A549 (cell line): ENCODE results near the gene TXNRD1.
A peak's percentile ranks its signal among the peaks of the same experiment; 100 is the strongest.

Experiments used
- CHD4 ChIP-seq: fragments of 200-600 bp; sonication (generic); IDR thresholded peaks from 2 replicates; pipeline ENCODE4 v1.6.1; 2016; ENCODE audit warnings: antibody characterized with exemption, mild to moderate bottlenecking, borderline replicate concordance
- FOSL2 ChIP-seq, 2 experiments: fragments of 450-650 bp in 1 of 2; fragments of >200 bp in 1 of 2; sonication (Bioruptor Twin) in 1 of 2; formaldehyde crosslinking; IDR thresholded peaks; 2 replicates each; pipeline versions ENCODE4 v1.5.0 to v1.6.1; 2016 to 2020; ENCODE audit warnings: mild to moderate bottlenecking in 1 of 2, moderate library complexity in 1 of 2
- HEYL ChIP-seq: fragments of 250-450 bp; sonication (Bioruptor Pico); IDR thresholded peaks from 2 replicates; pipeline ENCODE4 v1.8.0; 2021; ENCODE audit warnings: mild to moderate bottlenecking, moderate library complexity
- MAFK ChIP-seq: fragments of 450-650 bp; IDR thresholded peaks from 2 replicates; pipeline ENCODE4 v1.6.1; 2014; ENCODE audit not compliant: partially characterized antibody
- MAZ ChIP-seq: fragments of 150-350 bp; IDR thresholded peaks from 2 replicates; pipeline ENCODE4 v1.6.1; 2014; ENCODE audit warnings: antibody characterized with exemption, low read depth, low read length, borderline replicate concordance
- POLR2A ChIP-seq: IDR thresholded peaks from 2 replicates; pipeline ENCODE4 v1.6.1; 2012; ENCODE audit warnings: mild to moderate bottlenecking, low read length
- POLR2AphosphoS2 ChIP-seq: conservative IDR thresholded peaks from 2 replicates; pipeline ENCODE4 v1.6.1; 2012; ENCODE audit warnings: low read length, improper control_type of control experiment, inconsistent platforms
- RAD21 ChIP-seq, 2 experiments: fragments of >200 bp in 1 of 2; sonication (Bioruptor Twin) in 1 of 2; formaldehyde crosslinking in 1 of 2; IDR thresholded peaks in 1 of 2; conservative IDR thresholded peaks in 1 of 2; 2 replicates in 1 of 2; 3 replicates in 1 of 2; pipeline ENCODE4 v1.6.1; 2012 to 2018; ENCODE audit warnings: inconsistent platforms in 1 of 2
- TF ChIP-seq, protein P1 (sequence below): fragments of 200-600 bp; sonication (generic); IDR thresholded peaks from 2 replicates; pipeline ENCODE4 v1.6.1; 2016; ENCODE audit warnings: antibody characterized with exemption, mild to moderate bottlenecking, moderate library complexity
- TF ChIP-seq, protein P2 (sequence below): fragments of >200 bp; sonication (Bioruptor Twin); formaldehyde crosslinking; IDR thresholded peaks from 3 replicates; pipeline ENCODE4 v1.5.1; 2016

DNA sequence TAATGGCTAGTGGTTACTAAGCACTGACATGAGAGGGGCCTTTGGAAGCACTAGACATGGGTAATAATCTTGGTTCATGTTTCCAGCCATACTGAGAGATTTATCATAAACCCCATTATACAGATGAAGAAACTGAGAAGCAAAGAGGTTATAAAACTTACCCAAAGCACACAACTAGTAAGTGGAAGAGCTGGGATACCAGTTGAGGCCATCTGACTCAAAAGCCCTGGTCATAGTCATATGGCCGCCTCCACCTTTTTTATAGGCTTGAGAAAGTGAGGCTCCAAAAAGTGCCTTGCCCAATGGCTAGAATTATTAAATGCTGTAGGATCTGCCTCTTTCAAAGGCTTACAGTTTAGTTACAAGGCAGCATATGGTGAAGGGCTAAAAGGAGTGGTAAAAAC is 944 bp downstream of the TXNRD1 start:
- peak; percentile 65; the same call in 1 of the 2 replicates for TF ChIP-seq CHD4
- no peak for TF ChIP-seq POLR2A
- TF ChIP-seq, protein P1, sequence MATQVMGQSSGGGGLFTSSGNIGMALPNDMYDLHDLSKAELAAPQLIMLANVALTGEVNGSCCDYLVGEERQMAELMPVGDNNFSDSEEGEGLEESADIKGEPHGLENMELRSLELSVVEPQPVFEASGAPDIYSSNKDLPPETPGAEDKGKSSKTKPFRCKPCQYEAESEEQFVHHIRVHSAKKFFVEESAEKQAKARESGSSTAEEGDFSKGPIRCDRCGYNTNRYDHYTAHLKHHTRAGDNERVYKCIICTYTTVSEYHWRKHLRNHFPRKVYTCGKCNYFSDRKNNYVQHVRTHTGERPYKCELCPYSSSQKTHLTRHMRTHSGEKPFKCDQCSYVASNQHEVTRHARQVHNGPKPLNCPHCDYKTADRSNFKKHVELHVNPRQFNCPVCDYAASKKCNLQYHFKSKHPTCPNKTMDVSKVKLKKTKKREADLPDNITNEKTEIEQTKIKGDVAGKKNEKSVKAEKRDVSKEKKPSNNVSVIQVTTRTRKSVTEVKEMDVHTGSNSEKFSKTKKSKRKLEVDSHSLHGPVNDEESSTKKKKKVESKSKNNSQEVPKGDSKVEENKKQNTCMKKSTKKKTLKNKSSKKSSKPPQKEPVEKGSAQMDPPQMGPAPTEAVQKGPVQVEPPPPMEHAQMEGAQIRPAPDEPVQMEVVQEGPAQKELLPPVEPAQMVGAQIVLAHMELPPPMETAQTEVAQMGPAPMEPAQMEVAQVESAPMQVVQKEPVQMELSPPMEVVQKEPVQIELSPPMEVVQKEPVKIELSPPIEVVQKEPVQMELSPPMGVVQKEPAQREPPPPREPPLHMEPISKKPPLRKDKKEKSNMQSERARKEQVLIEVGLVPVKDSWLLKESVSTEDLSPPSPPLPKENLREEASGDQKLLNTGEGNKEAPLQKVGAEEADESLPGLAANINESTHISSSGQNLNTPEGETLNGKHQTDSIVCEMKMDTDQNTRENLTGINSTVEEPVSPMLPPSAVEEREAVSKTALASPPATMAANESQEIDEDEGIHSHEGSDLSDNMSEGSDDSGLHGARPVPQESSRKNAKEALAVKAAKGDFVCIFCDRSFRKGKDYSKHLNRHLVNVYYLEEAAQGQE: no peak
- no peak for TF ChIP-seq RAD21 (conservative IDR thresholded peaks at IDR 0.05 in 1 of 2, IDR thresholded peaks at IDR 0.05 in 1 of 2)
- TF ChIP-seq MAFK: no peak
- TF ChIP-seq, protein P2, sequence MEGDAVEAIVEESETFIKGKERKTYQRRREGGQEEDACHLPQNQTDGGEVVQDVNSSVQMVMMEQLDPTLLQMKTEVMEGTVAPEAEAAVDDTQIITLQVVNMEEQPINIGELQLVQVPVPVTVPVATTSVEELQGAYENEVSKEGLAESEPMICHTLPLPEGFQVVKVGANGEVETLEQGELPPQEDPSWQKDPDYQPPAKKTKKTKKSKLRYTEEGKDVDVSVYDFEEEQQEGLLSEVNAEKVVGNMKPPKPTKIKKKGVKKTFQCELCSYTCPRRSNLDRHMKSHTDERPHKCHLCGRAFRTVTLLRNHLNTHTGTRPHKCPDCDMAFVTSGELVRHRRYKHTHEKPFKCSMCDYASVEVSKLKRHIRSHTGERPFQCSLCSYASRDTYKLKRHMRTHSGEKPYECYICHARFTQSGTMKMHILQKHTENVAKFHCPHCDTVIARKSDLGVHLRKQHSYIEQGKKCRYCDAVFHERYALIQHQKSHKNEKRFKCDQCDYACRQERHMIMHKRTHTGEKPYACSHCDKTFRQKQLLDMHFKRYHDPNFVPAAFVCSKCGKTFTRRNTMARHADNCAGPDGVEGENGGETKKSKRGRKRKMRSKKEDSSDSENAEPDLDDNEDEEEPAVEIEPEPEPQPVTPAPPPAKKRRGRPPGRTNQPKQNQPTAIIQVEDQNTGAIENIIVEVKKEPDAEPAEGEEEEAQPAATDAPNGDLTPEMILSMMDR: no peak
- no peak for TF ChIP-seq FOSL2 (IDR thresholded peaks at IDR 0.05)
- TF ChIP-seq FOSL2 (CRISPR knock-in tag; IDR thresholded peaks at IDR 0.05): 0 out of 2 replicates have a peak, but pooled peaks have one; percentile 11
- no peak for TF ChIP-seq MAZ
- TF ChIP-seq POLR2AphosphoS2: no peak
- no peak; the same call in 1 of the 2 replicates for TF ChIP-seq HEYL (CRISPR knock-in tag)
